K562 treated with DMSO at 1 percent for 24 hours (cell line): ENCODE measurements around the gene FOXA2. TPM values are rescaled to one million over a fixed set of nuclear protein-coding genes. Genes with fewer than 3 reads are reported as not detected.

Source experiments
- total RNA-seq: library from RNA; unstranded; fragments of 300-600 nt; gene quantifications from 2 replicates; pipeline ENCODE4 v1.2.3, GENCODE V29; 2022; ENCODE audit warnings: low read depth; ENCODE audit not compliant: insufficient read depth

The FOXA2 gene
- 8.2 and 8.8 TPM in 2 replicates for total RNA-seq

GRCh38 chr20:22584522-22584921 is at the start of gene FOXA2:
FOXA2 (minus strand) TSS chr20:22584572; CDS start chr20:22584278, 294 bp downstream.

